Measurements from ENCODE around the gene ZNF775.

- TF ChIP-seq HDGF (IDR thresholded peaks at IDR 0.05; ENCODE audit: borderline replicate concordance) = no peak
- TF ChIP-seq SP1 (IDR thresholded peaks at IDR 0.05) = no peak
- TF ChIP-seq L3MBTL2 (conservative IDR thresholded peaks at IDR 0.05) = no peak
- no peak for TF ChIP-seq ELF4 (IDR thresholded peaks at IDR 0.05)
- no peak for TF ChIP-seq SUZ12 (IDR thresholded peaks at IDR 0.05)
- no peak for TF ChIP-seq ARNT (IDR thresholded peaks at IDR 0.05)
- TF ChIP-seq PKNOX1 (IDR thresholded peaks at IDR 0.05) = no peak
- TF ChIP-seq CTBP1 (IDR thresholded peaks at IDR 0.05; ENCODE audit: borderline replicate concordance) = no peak
- no peak for TF ChIP-seq NFRKB (IDR thresholded peaks at IDR 0.05)
- TF ChIP-seq BHLHE40 (IDR thresholded peaks at IDR 0.05; ENCODE audit: borderline replicate concordance) = no peak
- no peak for TF ChIP-seq FOXA1 (IDR thresholded peaks at IDR 0.05)
- no peak for TF ChIP-seq FOXK2 (IDR thresholded peaks at IDR 0.05)
- TF ChIP-seq FOXM1 (IDR thresholded peaks at IDR 0.05; ENCODE audit: borderline replicate concordance) = no peak
- TF ChIP-seq LEF1 (IDR thresholded peaks at IDR 0.05; ENCODE audit: borderline replicate concordance) = no peak
These were observed 49.6 kb upstream of the ZNF775 start for GRCh38 chr7:150329331-150330120.
